HG02973 (cell line): ENCODE measurements around the gene GPR158.
"Not testable (repeated sequence)": the region's sequence is repeated elsewhere in the genome, so short reads cannot be mapped to it uniquely, and the experiment has no call there.

ENCODE experiments used
- ATAC-seq: cut with Tn5 transposase; IDR thresholded peaks from one replicate; pipeline ENCODE4 v1.9.1; 2021; ENCODE audit warnings: moderate library complexity; ENCODE audit not compliant: unreplicated experiment

GPR158 gene

DNA sequence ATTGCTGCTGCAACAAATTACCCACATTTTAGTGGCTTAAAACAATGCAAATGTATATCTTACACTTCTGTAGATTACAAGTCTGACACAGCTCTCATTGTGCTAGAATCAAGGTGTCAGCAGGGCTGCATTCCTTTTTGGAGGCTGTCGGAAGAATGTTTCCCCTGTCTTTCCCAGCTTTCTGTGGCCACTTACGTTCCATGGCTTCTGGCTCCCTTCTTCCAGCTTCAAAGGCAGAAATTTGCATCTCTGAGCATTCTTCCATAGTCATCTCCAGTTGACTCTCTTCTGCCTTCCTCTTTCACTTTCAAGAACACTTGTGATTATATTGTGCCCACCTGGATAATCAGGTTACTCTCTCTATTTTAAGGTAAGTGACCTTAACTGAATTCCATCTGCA lies 125.3 kb downstream of the GPR158 start:
- no peak for ATAC-seq

DNA sequence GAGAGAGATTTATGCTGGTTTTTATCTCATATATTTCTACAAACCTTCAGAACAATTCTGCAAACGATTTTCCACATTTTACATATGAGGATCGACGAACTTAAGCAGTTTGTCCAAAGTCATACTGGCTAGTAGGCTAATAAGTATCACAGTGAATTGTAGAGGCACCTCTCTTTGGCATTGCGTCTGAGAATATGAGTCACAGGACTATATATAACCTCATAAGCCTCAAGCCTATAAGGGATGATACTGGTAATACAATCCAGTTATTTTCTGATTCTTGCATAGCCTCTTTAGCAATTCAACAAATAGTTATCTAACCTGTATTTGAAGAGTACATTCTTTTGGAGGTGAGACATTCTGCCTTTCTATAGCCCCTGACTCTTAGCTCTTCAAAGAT lies 129.8 kb downstream of the GPR158 start:
- no peak for ATAC-seq

DNA sequence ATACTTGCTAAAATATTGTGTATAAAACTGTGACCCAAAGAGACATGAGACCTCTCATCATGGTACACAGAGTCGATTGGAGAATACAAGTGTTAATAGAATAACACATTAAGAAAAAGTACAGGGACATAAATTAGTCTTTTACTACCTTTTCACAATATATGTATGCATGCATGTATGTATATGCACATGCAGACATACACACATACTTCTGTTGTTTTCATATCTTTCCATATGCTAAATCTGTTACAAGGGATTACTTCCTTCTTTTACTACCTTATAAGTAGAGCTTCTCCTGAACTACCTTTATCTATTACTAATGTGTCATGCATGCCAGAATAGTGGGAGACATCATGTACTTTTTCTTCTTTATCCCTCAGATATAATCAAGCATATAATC lies 131.6 kb downstream of the GPR158 start:
- ATAC-seq = no peak

DNA sequence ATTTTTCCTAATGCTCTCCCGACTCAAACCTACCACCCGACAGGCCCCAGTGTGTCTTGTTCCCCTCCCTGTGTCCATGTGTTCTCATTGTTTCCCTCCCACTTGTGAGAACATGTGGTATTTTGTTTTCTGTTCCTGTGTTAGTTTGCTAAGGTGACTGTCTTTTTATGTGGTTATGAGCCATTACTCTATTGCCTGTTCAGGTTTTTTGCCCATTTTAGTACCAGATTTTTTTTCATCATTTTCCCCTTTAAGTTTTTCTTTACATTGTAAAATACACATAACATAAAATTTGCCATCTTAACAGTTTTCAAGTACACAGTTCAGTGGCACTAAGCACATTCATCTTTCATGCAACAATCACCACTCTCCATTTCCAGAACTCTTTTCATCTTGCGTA lies 133.5 kb downstream of the GPR158 start:
- no peak for ATAC-seq

DNA sequence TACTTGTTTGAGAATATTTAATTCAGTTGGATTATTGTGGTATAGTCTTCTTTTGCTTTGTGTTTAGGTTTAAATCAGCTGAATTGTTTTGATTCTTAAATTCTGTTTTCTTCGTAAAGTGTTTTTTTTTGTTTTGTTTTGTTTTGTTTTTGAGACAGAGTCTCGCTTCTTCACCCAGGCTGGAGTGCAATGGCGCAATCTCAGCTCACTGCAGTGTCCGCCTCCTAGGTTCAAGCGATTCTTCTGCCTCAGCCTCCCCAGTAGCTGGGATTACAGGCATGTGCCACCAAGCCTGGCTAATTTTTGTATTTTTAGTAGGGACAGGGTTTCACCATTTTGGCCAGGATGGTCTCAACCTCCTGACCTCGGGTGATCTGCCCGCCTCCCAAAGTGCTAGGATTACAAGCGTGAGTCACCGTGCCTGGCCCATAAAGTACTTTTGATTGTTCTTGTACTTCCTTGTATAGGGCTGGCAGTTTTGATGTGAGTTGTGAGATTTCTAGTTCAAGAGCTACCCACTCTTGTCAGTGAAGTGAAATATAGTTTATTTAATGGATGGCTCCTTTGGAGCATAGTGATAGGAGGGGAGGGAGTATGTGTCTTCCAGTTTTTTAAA lies 142.9 kb downstream of the GPR158 start:
- ATAC-seq = not testable (repeated sequence)

GRCh38 chr10:25327273-25327672 lies 152.5 kb downstream of the GPR158 start:
- ATAC-seq = no peak

- ATAC-seq = no peak
Measured at GRCh38 chr10:25328361-25328760, 153.6 kb downstream of the GPR158 start.

DNA sequence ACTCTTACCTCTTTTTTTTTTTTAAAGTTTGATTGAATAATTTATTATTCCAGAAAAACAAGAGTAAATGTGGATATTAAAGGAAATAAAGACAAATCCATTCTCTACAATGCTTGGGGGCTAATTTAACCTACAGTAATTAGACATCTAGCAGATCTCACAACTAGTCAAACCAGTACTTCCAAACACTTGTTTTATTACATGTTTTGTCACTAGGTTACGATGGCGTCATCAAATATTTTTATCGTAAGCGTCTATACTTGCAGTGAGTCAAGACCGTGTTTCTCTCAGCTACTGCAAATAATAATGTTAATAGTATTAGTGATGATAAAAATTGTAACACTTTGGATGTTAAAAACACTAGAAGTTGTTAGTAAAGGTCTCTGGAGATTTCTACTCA lies 154.8 kb downstream of the GPR158 start:
- not testable (repeated sequence) for ATAC-seq

GRCh38 chr10:25334445-25334844 lies 159.6 kb downstream of the GPR158 start:
- ATAC-seq = no peak

DNA sequence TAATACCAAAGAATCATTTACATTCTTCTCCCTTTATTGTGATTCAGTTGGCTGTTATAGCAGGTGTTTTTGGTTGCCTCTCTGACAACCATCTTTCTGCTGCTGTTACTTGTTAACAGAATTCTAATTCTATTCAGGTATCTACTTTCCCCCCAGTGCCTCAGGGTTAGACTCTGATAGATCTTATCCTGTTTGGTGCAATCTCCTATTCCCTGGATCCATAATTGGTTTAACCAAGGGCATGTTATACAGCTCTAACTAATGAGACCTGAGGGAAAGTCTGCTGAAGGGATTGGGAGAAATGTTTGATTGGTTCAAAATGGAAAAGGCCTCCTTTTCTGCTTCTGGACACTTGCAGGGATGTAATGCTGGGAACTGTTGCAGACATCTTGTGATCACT lies 161.5 kb downstream of the GPR158 start:
- no peak for ATAC-seq

GRCh38 chr10:25338271-25338670 lies 163.5 kb downstream of the GPR158 start:
- ATAC-seq = no peak

GRCh38 chr10:25339966-25340365 lies 165.2 kb downstream of the GPR158 start:
- no peak for ATAC-seq

GRCh38 chr10:25349520-25349919 lies 174.7 kb downstream of the GPR158 start:
- ATAC-seq = no peak

GRCh38 chr10:25356609-25357008 lies 181.8 kb downstream of the GPR158 start:
- no peak for ATAC-seq

DNA sequence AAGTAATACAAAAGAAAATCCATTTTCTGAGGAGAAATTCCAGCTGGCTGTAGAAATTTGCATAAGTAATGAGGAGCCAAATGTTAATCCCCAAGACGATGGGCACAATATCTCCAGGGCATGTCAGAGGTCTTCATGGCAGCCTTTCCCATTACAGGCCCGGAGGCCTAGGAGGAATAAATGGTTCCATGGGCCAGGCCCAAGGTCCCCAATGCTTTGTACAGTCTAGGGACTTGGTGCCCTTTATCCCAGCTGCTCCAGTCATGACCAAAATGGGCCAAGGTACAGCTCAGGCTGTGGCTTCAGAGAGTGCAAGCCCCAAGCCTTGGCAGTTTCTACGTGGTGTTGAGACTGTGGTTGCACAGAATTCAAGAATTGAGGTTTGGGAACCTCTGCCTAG lies 182.5 kb downstream of the GPR158 start:
- no peak for ATAC-seq

DNA sequence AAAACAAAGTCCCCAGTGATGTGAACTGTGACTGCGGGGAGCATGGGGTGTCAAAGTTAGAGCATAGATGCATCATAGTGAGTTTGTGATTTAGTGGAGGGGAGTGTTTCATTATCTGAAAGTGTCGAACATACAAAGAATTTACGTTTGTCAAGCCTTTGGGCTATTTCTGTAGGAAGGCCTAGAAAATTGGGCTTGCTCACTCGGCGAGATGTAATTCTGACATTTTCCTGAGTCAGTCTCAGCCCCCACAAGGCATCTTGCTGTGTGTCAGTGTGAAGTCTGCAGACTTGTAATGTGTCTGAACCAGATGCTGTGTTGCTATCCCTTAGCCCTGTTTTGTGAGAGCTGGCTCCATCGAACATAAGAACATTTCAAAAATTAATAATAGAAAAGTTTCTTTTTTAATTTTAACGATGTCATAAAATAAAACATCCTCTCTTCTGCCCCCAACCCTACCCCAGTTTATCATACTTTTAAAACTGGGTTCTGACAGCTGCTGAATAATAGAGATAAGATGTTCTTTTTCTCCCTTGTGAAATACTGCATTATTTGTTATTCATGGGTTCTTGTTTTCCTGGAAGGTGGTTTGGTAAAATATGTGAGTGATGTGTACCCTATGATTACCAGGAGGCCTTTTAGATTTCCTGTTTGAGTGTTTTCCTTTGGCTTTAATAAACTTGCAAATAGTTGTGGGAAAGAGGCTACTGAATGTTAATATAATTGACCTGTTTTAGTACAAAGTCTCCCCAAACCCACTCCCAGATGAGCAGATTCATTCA lies 207.4 kb downstream of the GPR158 start:
- no peak for ATAC-seq

DNA sequence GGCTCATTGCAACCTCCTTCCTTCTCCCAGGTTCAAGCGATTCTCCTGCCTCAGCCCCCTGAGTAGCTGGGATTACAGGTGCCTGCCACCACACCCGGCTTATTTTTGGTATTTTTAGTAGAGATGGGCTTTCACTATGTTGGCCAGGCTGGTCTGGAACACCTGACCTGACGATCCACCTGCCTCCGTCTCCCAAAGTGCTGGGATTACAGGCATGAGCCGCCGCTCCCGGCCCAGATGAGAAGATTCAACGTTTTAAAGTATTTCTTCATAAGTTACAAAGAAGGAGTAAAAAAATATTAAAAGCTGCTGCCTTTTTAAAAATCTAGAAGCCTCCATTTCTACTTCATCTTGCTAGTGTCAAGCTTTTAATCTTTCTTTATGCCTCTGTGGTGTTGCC lies 208.1 kb downstream of the GPR158 start:
- ATAC-seq = not testable (repeated sequence)

GRCh38 chr10:25383686-25384085 lies 208.9 kb downstream of the GPR158 start:
- no peak for ATAC-seq

- ATAC-seq = no peak
Measured at GRCh38 chr10:25384618-25385017, 209.8 kb downstream of the GPR158 start.

- ATAC-seq = no peak
Measured at GRCh38 chr10:25388188-25388861, 213.5 kb downstream of the GPR158 start.

DNA sequence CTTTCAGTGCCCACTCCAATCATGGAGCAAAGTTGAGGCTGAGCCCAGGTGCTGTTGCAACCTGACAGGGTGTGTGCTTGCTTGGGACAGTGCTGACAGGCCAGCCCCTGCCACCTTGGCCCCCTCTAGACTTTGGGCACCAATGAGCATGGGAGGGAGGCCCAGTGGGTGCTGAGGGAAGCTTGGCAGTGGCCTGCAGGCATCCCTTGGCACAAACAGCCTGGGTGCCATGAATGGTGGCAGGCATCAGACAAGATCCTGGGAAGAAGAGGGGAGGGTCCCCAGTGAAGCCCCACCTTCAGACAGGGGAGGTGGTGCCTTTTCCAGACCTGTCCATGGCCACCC lies 214.0 kb downstream of the GPR158 start:
- ATAC-seq = no peak

- no peak for ATAC-seq
Measured at GRCh38 chr10:25390733-25391132, 215.9 kb downstream of the GPR158 start.
